ENCODE results near the gene HEATR5A. TPM values are rescaled to one million over a fixed set of nuclear protein-coding genes. Genes with fewer than 3 reads are reported as not detected.

The HEATR5A gene
- total and polyA plus RNA-seq, 4 donors: 10.9 to 54.0 (median 28.9) TPM

DNA sequence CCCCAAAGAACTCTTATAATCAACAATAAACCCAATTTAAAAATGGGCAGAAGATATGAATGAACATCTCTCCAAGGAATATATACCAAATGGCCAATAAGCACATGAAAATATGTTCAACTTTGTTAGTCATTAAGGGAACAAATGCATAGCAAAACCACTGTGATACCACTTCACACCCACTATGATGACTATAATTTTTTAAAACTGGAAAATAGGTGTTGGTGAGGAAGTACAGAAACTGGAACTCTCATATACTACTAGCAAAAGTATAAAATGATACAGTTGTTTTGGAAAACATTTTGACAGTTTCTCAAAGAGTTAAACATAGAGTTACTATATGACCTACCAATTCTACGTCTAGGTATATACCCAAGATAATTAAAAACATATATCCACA lies 9.4 kb upstream of the HEATR5A start:
- no peak for DNase-seq
- peaks cover 0 to 5% (median 2%) of the 10 kb centered on the region in 4 donors for H3K36me3 ChIP-seq (ENCODE audit: control insufficient read depth in 4 of 4, insufficient read depth in 4 of 4, low read length in 4 of 4)
- WGBS, 2 donors: 93 to 94% methylated on average over 1 of the region's 1 CpG
- H3K4me1 ChIP-seq (ENCODE audit: control insufficient read depth in 5 of 5, insufficient read depth in 5 of 5, low read length in 5 of 5): peaks cover 0 to 1% (median 0%) of the 10 kb centered on the region in 5 donors
- no peak overlapping the region for H3K4me3 ChIP-seq
- no peak overlapping the region for H3K9ac ChIP-seq (ENCODE audit: insufficient read depth in 1 of 2, low read length in 2 of 2)
- no peak for ATAC-seq (ENCODE audit: insufficient read depth, low FRiP score)
- peaks cover 0 to 6% (median 0%) of the 10 kb centered on the region in 4 donors for H3K9me3 ChIP-seq (ENCODE audit: control insufficient read depth in 4 of 4, insufficient read depth in 3 of 4, low read length in 3 of 4)
- H3K27ac ChIP-seq (ENCODE audit: low read depth in 1 of 2, low read length in 1 of 2): no peak overlapping the region
- TF ChIP-seq, protein P1, sequence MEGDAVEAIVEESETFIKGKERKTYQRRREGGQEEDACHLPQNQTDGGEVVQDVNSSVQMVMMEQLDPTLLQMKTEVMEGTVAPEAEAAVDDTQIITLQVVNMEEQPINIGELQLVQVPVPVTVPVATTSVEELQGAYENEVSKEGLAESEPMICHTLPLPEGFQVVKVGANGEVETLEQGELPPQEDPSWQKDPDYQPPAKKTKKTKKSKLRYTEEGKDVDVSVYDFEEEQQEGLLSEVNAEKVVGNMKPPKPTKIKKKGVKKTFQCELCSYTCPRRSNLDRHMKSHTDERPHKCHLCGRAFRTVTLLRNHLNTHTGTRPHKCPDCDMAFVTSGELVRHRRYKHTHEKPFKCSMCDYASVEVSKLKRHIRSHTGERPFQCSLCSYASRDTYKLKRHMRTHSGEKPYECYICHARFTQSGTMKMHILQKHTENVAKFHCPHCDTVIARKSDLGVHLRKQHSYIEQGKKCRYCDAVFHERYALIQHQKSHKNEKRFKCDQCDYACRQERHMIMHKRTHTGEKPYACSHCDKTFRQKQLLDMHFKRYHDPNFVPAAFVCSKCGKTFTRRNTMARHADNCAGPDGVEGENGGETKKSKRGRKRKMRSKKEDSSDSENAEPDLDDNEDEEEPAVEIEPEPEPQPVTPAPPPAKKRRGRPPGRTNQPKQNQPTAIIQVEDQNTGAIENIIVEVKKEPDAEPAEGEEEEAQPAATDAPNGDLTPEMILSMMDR (IDR thresholded peaks at IDR 0.05; ENCODE audit: control extremely low read depth, extremely low read depth): no peak
- H3K27me3 ChIP-seq (ENCODE audit: control insufficient read depth in 3 of 3, insufficient read depth in 3 of 3, low read length in 2 of 3): no peaks in the 10 kb centered on the region

DNA sequence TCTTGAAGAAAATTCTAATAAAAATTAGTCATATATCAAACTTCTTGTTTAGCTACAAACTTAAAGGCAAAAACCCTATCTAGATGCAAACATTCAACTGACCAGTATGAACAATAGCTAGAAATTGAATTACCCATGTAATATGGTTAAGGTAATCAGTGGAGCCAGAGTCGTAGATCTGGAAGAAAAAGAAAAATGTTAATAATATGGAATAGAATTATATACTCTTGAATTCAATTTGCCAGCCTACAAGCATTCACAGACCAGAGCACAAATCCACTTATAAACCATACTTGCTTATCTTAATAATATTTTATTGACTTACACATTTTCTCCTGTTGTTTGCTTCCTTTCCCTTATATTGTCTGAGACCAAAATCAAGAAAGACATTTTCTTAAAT lies 7.7 kb upstream of the HEATR5A start:
- H3K4me3 ChIP-seq: no peak overlapping the region
- no peak overlapping the region for H3K9ac ChIP-seq (ENCODE audit: insufficient read depth in 1 of 2, low read length in 2 of 2)
- H3K36me3 ChIP-seq (ENCODE audit: control insufficient read depth in 4 of 4, insufficient read depth in 4 of 4, low read length in 4 of 4): peaks cover 0 to 5% (median 2%) of the 10 kb centered on the region in 4 donors
- 90 to 94% methylated on average over 1 of the region's 1 CpG for WGBS, 2 donors
- peaks cover 0 to 6% (median 0%) of the 10 kb centered on the region in 4 donors for H3K9me3 ChIP-seq (ENCODE audit: control insufficient read depth in 4 of 4, insufficient read depth in 3 of 4, low read length in 3 of 4)
- TF ChIP-seq, protein P1 (IDR thresholded peaks at IDR 0.05; ENCODE audit: control extremely low read depth, extremely low read depth): no peak
- H3K27ac ChIP-seq (ENCODE audit: low read depth in 1 of 2, low read length in 1 of 2): no peak overlapping the region
- H3K27me3 ChIP-seq (ENCODE audit: control insufficient read depth in 3 of 3, insufficient read depth in 3 of 3, low read length in 2 of 3): no peaks in the 10 kb centered on the region
- no peak for DNase-seq
- ATAC-seq (ENCODE audit: insufficient read depth, low FRiP score): no peak
- peaks cover 0 to 1% (median 0%) of the 10 kb centered on the region in 5 donors for H3K4me1 ChIP-seq (ENCODE audit: control insufficient read depth in 5 of 5, insufficient read depth in 5 of 5, low read length in 5 of 5)

DNA sequence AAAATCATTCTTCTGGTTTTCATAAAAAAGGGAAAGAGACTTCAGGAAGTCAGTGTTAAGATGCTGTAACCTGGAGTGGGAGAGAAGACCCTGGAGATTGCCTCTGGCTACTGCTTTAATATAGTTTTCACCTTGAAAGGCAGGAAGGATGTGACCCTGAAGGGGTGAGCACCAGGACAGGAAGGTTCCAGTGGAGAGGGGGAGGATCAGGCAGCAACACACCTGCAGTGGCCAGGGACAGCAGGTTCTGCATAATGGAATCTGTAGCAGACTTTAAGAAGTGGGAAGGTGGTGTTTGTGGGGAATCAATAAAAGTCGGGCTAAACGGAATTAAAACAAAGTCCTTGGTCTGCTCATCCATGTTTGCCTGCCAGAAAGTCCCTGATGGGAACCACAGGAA lies 6.3 kb upstream of the HEATR5A start:
- no peaks in the 10 kb centered on the region for H3K27me3 ChIP-seq (ENCODE audit: control insufficient read depth in 3 of 3, insufficient read depth in 3 of 3, low read length in 2 of 3)
- TF ChIP-seq, protein P1 (IDR thresholded peaks at IDR 0.05; ENCODE audit: control extremely low read depth, extremely low read depth): no peak
- H3K9me3 ChIP-seq (ENCODE audit: control insufficient read depth in 4 of 4, insufficient read depth in 3 of 4, low read length in 3 of 4): peaks cover 0 to under 1% (median 0%) of the 10 kb centered on the region in 4 donors
- DNase-seq: no peak
- no peak for ATAC-seq (ENCODE audit: insufficient read depth, low FRiP score)
- no peak overlapping the region for H3K4me3 ChIP-seq
- H3K4me1 ChIP-seq (ENCODE audit: control insufficient read depth in 5 of 5, insufficient read depth in 5 of 5, low read length in 5 of 5): peaks cover 0 to 1% (median 0%) of the 10 kb centered on the region in 5 donors
- WGBS, 2 donors: 79 to 86% methylated on average over 2 of the region's 2 CpGs
- H3K27ac ChIP-seq (ENCODE audit: low read depth in 1 of 2, low read length in 1 of 2): no peak overlapping the region
- peaks cover 0 to 2% (median 2%) of the 10 kb centered on the region in 4 donors for H3K36me3 ChIP-seq (ENCODE audit: control insufficient read depth in 4 of 4, insufficient read depth in 4 of 4, low read length in 4 of 4)
- H3K9ac ChIP-seq (ENCODE audit: insufficient read depth in 1 of 2, low read length in 2 of 2): no peak overlapping the region

DNA sequence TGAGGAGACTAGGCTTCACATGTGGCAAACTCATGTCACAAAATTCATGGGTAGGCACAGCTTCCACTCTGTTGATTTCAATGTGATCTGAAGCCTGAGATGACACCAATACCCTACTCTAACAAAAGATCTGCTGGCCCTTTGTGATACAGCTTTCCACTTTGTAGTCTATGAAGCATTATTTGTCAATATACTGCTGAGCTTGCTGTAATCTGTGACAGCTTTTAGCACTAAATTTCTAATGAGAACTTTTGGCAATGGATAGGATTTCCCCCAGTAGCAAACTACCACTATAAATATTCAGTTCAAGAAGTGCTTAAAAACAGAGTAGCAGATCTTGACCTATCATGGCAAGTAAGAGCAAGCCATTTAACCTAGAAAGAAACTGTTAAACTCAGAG lies 5.6 kb upstream of the HEATR5A start:
- no peaks in the 10 kb centered on the region for H3K9me3 ChIP-seq (ENCODE audit: control insufficient read depth in 4 of 4, insufficient read depth in 3 of 4, low read length in 3 of 4)
- no peak overlapping the region for H3K27ac ChIP-seq (ENCODE audit: low read depth in 1 of 2, low read length in 1 of 2)
- no peak for ATAC-seq (ENCODE audit: insufficient read depth, low FRiP score)
- no peak for DNase-seq
- H3K4me1 ChIP-seq (ENCODE audit: control insufficient read depth in 5 of 5, insufficient read depth in 5 of 5, low read length in 5 of 5): peaks cover 0 to 1% (median 0%) of the 10 kb centered on the region in 5 donors
- no peaks in the 10 kb centered on the region for H3K36me3 ChIP-seq (ENCODE audit: control insufficient read depth in 4 of 4, insufficient read depth in 4 of 4, low read length in 4 of 4)
- no peaks in the 10 kb centered on the region for H3K27me3 ChIP-seq (ENCODE audit: control insufficient read depth in 3 of 3, insufficient read depth in 3 of 3, low read length in 2 of 3)
- TF ChIP-seq, protein P1 (IDR thresholded peaks at IDR 0.05; ENCODE audit: control extremely low read depth, extremely low read depth): no peak
- no peak overlapping the region for H3K4me3 ChIP-seq
- H3K9ac ChIP-seq (ENCODE audit: insufficient read depth in 1 of 2, low read length in 2 of 2): no peak overlapping the region
